K562 (cell line): Measurements from ENCODE around the gene ADI1. TPM values are rescaled to one million over a fixed set of nuclear protein-coding genes. Genes with fewer than 3 reads are reported as not detected.

Source experiments
- ATAC-seq: fragments of 200-7000 bp; cut with Tn5 transposase; 3 replicates; pipeline ENCODE4 v1.9.1; 2020; ENCODE audit warnings: moderate library complexity
- BruUV-seq: library from RNA; stranded (reverse); fragments of 400-500 nt; replicated peaks from 2 replicates; lab custom pipeline; 2021; lab: Mats Ljungman, UMichigan
- CTCF ChIA-PET: fragments of 300-600 bp; formaldehyde crosslinking; extraction: SDS; loops from one replicate; lab custom pipeline; 2021; ENCODE audit warnings: low intra/inter-chr PET ratio; lab: Yijun Ruan, JAX
- POLR2A ChIA-PET: fragments of 300-600, 350-650 bp; sonication (Branson Sonifier 250); formaldehyde crosslinking; extraction: SDS; loops from one replicate; lab custom pipeline; 2021; ENCODE audit warnings: antibody characterized with exemption, inconsistent platforms; lab: Yijun Ruan, JAX
- DNase-seq, 4 experiments: peaks; one replicate each; pipeline versions ENCODE4 v3.0.0 to v3.0.0-alpha.2; 2011 to 2018; ENCODE audit warnings: low spot score in 3 of 4, mixed read lengths in 3 of 4; ENCODE audit errors: extremely low read depth in 1 of 4
- FAIRE-seq: peaks from 2 replicates; lab custom pipeline; 2011; peaks lifted over from hg19 to GRCh38; lab: Jason Lieb, UNC
- H2AFZ ChIP-seq: 2 replicates; pipeline ENCODE4 v1.6.0; 2011; ENCODE audit warnings: low read depth, low read length, control low read depth, inconsistent platforms
- H3K27ac ChIP-seq: fragments of 200-600 bp; 3 replicates; pipeline ENCODE4 v1.8.0; 2011; ENCODE audit warnings: low read depth, mild to moderate bottlenecking, control low read depth, inconsistent platforms, low read length, moderate library complexity, mixed read lengths; ENCODE audit errors: extremely low read depth
- H3K27me3 ChIP-seq, 2 experiments: fragments of 300-600 bp in 1 of 2; 2 replicates in 1 of 2; 3 replicates in 1 of 2; pipeline versions ENCODE4 v1.6.0 to v1.8.0; 2011; ENCODE audit warnings: inconsistent platforms in 2 of 2, low read length in 2 of 2, mild to moderate bottlenecking in 1 of 2, mixed read lengths in 1 of 2, moderate library complexity in 1 of 2; ENCODE audit not compliant: control insufficient read depth in 2 of 2, insufficient read depth in 2 of 2
- H3K36me3 ChIP-seq: fragments of 300-600 bp; 3 replicates; pipeline ENCODE4 v1.8.0; 2011; ENCODE audit warnings: mild to moderate bottlenecking, low read length, inconsistent platforms; ENCODE audit not compliant: control insufficient read depth, insufficient read depth
- H3K4me1 ChIP-seq, 2 experiments: fragments of 200-600 bp in 1 of 2; replicated peaks in 1 of 2; 2 replicates in 1 of 2; 3 replicates in 1 of 2; pipeline versions ENCODE4 v1.5.1 to v1.8.0; 2011; ENCODE audit warnings: inconsistent platforms in 2 of 2, low read length in 2 of 2, mild to moderate bottlenecking in 1 of 2, mixed read lengths in 1 of 2, moderate library complexity in 1 of 2; ENCODE audit not compliant: control insufficient read depth in 2 of 2, insufficient read depth in 2 of 2
- H3K4me2 ChIP-seq: 2 replicates; pipeline ENCODE4 v1.6.1; 2011; ENCODE audit warnings: low read length, control low read depth, inconsistent platforms, mixed read lengths; ENCODE audit not compliant: insufficient read depth
- H3K4me3 ChIP-seq: fragments of 200-600 bp; sonication (generic), shearing (Covaris generic); 2 replicates; pipeline ENCODE4 v1.5.1; 2016; ENCODE audit warnings: control low read depth, inconsistent platforms
- H3K79me2 ChIP-seq: fragments of 200-600 bp; 3 replicates; pipeline ENCODE4 v1.8.0; 2011; ENCODE audit warnings: low read length, inconsistent platforms; ENCODE audit not compliant: control insufficient read depth, insufficient read depth
- H3K9ac ChIP-seq, 2 experiments: 2 replicates each; pipeline versions ENCODE4 v1.6.0 to v1.6.1; 2011; ENCODE audit warnings: low read depth in 2 of 2, low read length in 2 of 2, control low read depth in 1 of 2, inconsistent platforms in 1 of 2, mild to moderate bottlenecking in 1 of 2, mixed read lengths in 1 of 2; ENCODE audit not compliant: insufficient read depth in 1 of 2
- H3K9me1 ChIP-seq: one replicate; pipeline ENCODE4 v1.6.0; 2011; ENCODE audit warnings: inconsistent platforms, mild to moderate bottlenecking, low read length, moderate library complexity; ENCODE audit not compliant: control insufficient read depth, insufficient read depth
- H3K9me3 ChIP-seq: replicated peaks from 2 replicates; pipeline ENCODE4 v1.5.1; 2011; ENCODE audit warnings: low read depth, low read length, inconsistent platforms; ENCODE audit not compliant: control insufficient read depth, insufficient read depth
- H4K20me1 ChIP-seq: replicated peaks from 2 replicates; pipeline ENCODE4 v1.6.1; 2011; ENCODE audit warnings: low read length, inconsistent platforms, mixed read lengths; ENCODE audit not compliant: control insufficient read depth, insufficient read depth
- BCOR ChIP-seq: fragments of 450-650 bp; IDR thresholded peaks from 2 replicates; pipeline ENCODE4 v1.6.1; 2016
- CTBP1 ChIP-seq: fragments of 450-650 bp; IDR thresholded peaks from 2 replicates; pipeline ENCODE4 v1.6.1; 2016; ENCODE audit warnings: borderline replicate concordance
- ELK3 ChIP-seq: fragments of 450-650 bp; formaldehyde crosslinking; IDR thresholded peaks from 2 replicates; pipeline ENCODE4 v1.4.0; 2020; ENCODE audit warnings: mild to moderate bottlenecking
- KLF16 ChIP-seq: IDR thresholded peaks from 2 replicates; pipeline ENCODE4 v1.6.1; 2016; ENCODE audit warnings: antibody characterized with exemption
- POLR2A ChIP-seq: fragments of 450-650 bp; conservative IDR thresholded peaks from 2 replicates; pipeline ENCODE4 v1.6.1; 2016
- PURB ChIP-seq: sonication (generic); formaldehyde crosslinking; IDR thresholded peaks from 2 replicates; pipeline ENCODE4 v1.9.0; 2021; ENCODE audit warnings: low read depth, mild to moderate bottlenecking, missing genetic modification reagents
- RBM25 ChIP-seq: fragments of 200-400 bp; formaldehyde crosslinking; IDR thresholded peaks from 2 replicates; pipeline ENCODE4 v1.6.1; 2018; ENCODE audit warnings: low read length, low read depth, moderate library complexity; ENCODE audit not compliant: severe bottlenecking
- SMARCC2 ChIP-seq: fragments of 450-650 bp; IDR thresholded peaks from 2 replicates; pipeline ENCODE4 v1.6.1; 2017; ENCODE audit warnings: antibody characterized with exemption, moderate library complexity, mild to moderate bottlenecking, low read depth
- SRSF7 ChIP-seq: fragments of 200-400 bp; formaldehyde crosslinking; optimal IDR thresholded peaks from 2 replicates; pipeline ENCODE3; 2017; ENCODE audit warnings: mild to moderate bottlenecking, low read depth, low read length
- ZNF121 ChIP-seq: sonication (generic); formaldehyde crosslinking; conservative IDR thresholded peaks from 2 replicates; pipeline ENCODE4 v1.8.0; 2022; ENCODE audit warnings: missing genetic modification reagents
- ZNF184 ChIP-seq: sonication (generic); formaldehyde crosslinking; IDR thresholded peaks from 2 replicates; pipeline ENCODE4 v1.5.0; 2020; ENCODE audit warnings: missing genetic modification reagents
- ZNF316 ChIP-seq: fragments of 450-650 bp; IDR thresholded peaks from 2 replicates; pipeline ENCODE4 v1.6.1; 2016
- ZNF740 ChIP-seq, 3 experiments: fragments of 200-800 bp in 1 of 3; sonication (Bioruptor generic) in 1 of 3; sonication (generic) in 1 of 3; formaldehyde crosslinking in 1 of 3; IDR thresholded peaks; 2 replicates each; pipeline versions ENCODE4 v1.6.1 to v1.8.0; 2016 to 2022; ENCODE audit warnings: mild to moderate bottlenecking in 2 of 3, missing compliant biosample characterization in 2 of 3, missing genetic modification characterization in 2 of 3, missing genetic modification reagents in 1 of 3
- WGBS: fragments of 100-300 bp; shearing (Covaris generic); methylation state at CpG from one replicate; pipeline ENCODE4 v1.1.6; 2016; ENCODE audit warnings: low coverage, mixed read lengths; ENCODE audit not compliant: insufficient coverage; ENCODE audit errors: missing lambda C conversion rate; 5-methylcytosine and 5-hydroxymethylcytosine counted together
- in situ Hi-C: fragments of 300-500 bp; cut with MboI; formaldehyde crosslinking; loops from 4 replicates; pipeline ENCODE4 v1.15.0; 2018; ENCODE audit warnings: inconsistent platforms, mixed read lengths
- intact Hi-C: fragments of 100-400 bp; cut with micrococcal nuclease; formaldehyde crosslinking; loops from 2 replicates; pipeline ENCODE4 v1.14.2; 2022
- polyA plus RNA-seq, 8 experiments: library from polyadenylated mRNA; depleted of rRNA in 4 of 8; stranded (reverse) in 5 of 8; unstranded in 3 of 8; fragments of >200 nt; fragmentation: Nextera tagmentation in 2 of 8; fragmentation: Illumina TruSeq in 1 of 8; extraction: Ambion mirVana in 2 of 8; extraction: Trizol in 1 of 8; gene quantifications; 2 replicates each; pipeline versions ENCODE4 v1.2.1 to v1.2.3, GENCODE V29; 2011 to 2014; ENCODE audit warnings: inconsistent platforms in 1 of 8, missing spikeins in 1 of 8
- total RNA-seq, 7 experiments: library from RNA; depleted of rRNA in 6 of 7; stranded (reverse); fragments of >200 nt in 6 of 7; fragmentation: Illumina TruSeq in 2 of 7; extraction: Trizol in 2 of 7; gene quantifications; 2 replicates each; pipeline versions ENCODE4 v1.2.1 to v1.2.3, GENCODE V29; 2011 to 2021; ENCODE audit warnings: low replicate concordance in 1 of 7

ADI1 gene
- total and polyA plus RNA-seq, 9 of the 15 experiments (the other 6 are each of a cell fraction or from before 2014, with no cell fraction given) = 6.1 to 51.0 (median 27.1) TPM

GRCh38 chr2:3547915-3548314 lies 28.6 kb upstream of the ADI1 start:
- Histone ChIP-seq H3K9ac (no peak overlapping the region), H3K4me2 (no peak overlapping the region), H3K9me1 (no peaks in the 10 kb centered on the region), H4K20me1 (0 out of 2 replicates have a peak, but pooled peaks cover 3% of the 10 kb centered on the region), H2AFZ (no peak overlapping the region), H3K79me2 (peaks cover 3% of the 10 kb centered on the region), H3K27ac (no peak overlapping the region), H3K4me3 (no peak overlapping the region), H3K27me3 (no peaks in the 10 kb centered on the region), H3K4me1 (no peaks in the 10 kb centered on the region), H3K36me3 (peaks cover 92% of the 10 kb centered on the region), H3K9me3 (no peaks in the 10 kb centered on the region)
- intact Hi-C loops (no loop called here), in situ Hi-C loops (no loop called here)
- BruUV-seq = no TSS peak
- TF ChIP-seq RBM25 = peak; percentile 58
- 0 out of 2 replicates have a peak, but pooled peaks have one; percentile 39 for TF ChIP-seq BCOR
- no peak for TF ChIP-seq ELK3
- ChIA-PET POLR2A (interaction anchor here (0.8 kb wide), 1 partner anchor 84 kb away, joined by 3 read pairs; no protein-coding TSS in a partner anchor), CTCF (no interaction called here)
- FAIRE-seq (no peak), DNase-seq (no peak), ATAC-seq (no peak)
- WGBS = 86% methylated on average over 2 of the region's 2 CpGs

- Histone ChIP-seq H4K20me1 (0 out of 2 replicates have a peak, but pooled peaks cover 3% of the 10 kb centered on the region), H3K4me3 (no peak overlapping the region), H3K9me3 (no peaks in the 10 kb centered on the region), H3K4me1 (no peaks in the 10 kb centered on the region), H3K9me1 (no peaks in the 10 kb centered on the region), H3K27ac (no peak overlapping the region), H3K36me3 (peaks cover 92% of the 10 kb centered on the region), H3K27me3 (no peaks in the 10 kb centered on the region), H3K79me2 (peaks cover 6% of the 10 kb centered on the region), H3K9ac (no peak overlapping the region), H3K4me2 (no peak overlapping the region), H2AFZ (no peak overlapping the region)
- BruUV-seq = no TSS peak
- WGBS = 94% methylated on average over 10 of the region's 10 CpGs
- intact Hi-C loops = no loop called here
- DNase-seq = no peak
- no peak for ATAC-seq
- CTCF ChIA-PET = no interaction called here
- in situ Hi-C loops = no loop called here
- POLR2A ChIA-PET = interaction anchor here (2.0 kb wide), 1 partner anchor 12 kb away, joined by 7 read pairs; the partner anchor contains the start of gene RNASEH1
- FAIRE-seq = no peak
- TF ChIP-seq KLF16 (no peak), ZNF740 (CRISPR knock-in tag; IDR thresholded peaks at IDR 0.05) (no peak), ZNF740 (tag; IDR thresholded peaks at IDR 0.05) (no peak), ZNF121 (CRISPR knock-in tag) (no peak), PURB (CRISPR knock-in tag) (no peak), SRSF7 (no peak), CTBP1 (no peak), ZNF184 (CRISPR knock-in tag) (no peak), POLR2A (no peak), SMARCC2 (no peak), ZNF316 (no peak)
These were observed 26.6 kb upstream of the ADI1 start for GRCh38 chr2:3545788-3546478.
